HepG2 (cell line): ENCODE results near the gene MAGEA9.

ENCODE experiments used
- GZF1 ChIP-seq: sonication (generic); formaldehyde crosslinking; IDR thresholded peaks from 2 replicates; pipeline ENCODE4 v1.5.1; 2020; ENCODE audit warnings: mild to moderate bottlenecking, missing genetic modification reagents
- KLF6 ChIP-seq: IDR thresholded peaks from 2 replicates; pipeline ENCODE4 v1.8.0; 2016; ENCODE audit warnings: missing biosample characterization, missing genetic modification reagents
- KLF9 ChIP-seq: IDR thresholded peaks from 2 replicates; pipeline ENCODE4 v1.6.1; 2016; ENCODE audit warnings: low read depth
- ZNF12 ChIP-seq: sonication (generic); formaldehyde crosslinking; IDR thresholded peaks from 2 replicates; pipeline ENCODE4 v1.5.0; 2020; ENCODE audit warnings: missing genetic modification reagents

- no peak for TF ChIP-seq KLF9
- TF ChIP-seq ZNF12: no peak
- TF ChIP-seq GZF1 (CRISPR knock-in tag): no peak
- TF ChIP-seq KLF6 (CRISPR knock-in tag): no peak
Measured at GRCh38 chrX:149760965-149761364, 20.8 kb upstream of the MAGEA9 start.
